ENCODE measurements around the gene FGF14. TPM values are rescaled to one million over a fixed set of nuclear protein-coding genes. Genes with fewer than 3 reads are reported as not detected.

The FGF14 gene
- total RNA-seq, 1 donor from 2014 or later, result 2.0 TPM

GRCh38 chr13:102367836-102368235, 34.0 kb downstream of the FGF14 start:
- no peak overlapping the region for H3K27ac ChIP-seq
- H3K36me3 ChIP-seq, result no peaks in the 10 kb centered on the region
- TF ChIP-seq CTCF (IDR thresholded peaks at IDR 0.05), result no peak
- no peaks in the 10 kb centered on the region for H3K4me1 ChIP-seq
- intact Hi-C loops (cut with DNase I), result no loop called here
- ATAC-seq (no peak), DNase-seq (no peak)
- no peaks in the 10 kb centered on the region for H3K27me3 ChIP-seq
- no peak overlapping the region for H3K4me3 ChIP-seq
- no peaks in the 10 kb centered on the region for H3K9me3 ChIP-seq

GRCh38 chr13:102361113-102361512, 40.7 kb downstream of the FGF14 start:
- Histone ChIP-seq H3K27ac (no peak overlapping the region), H3K9me3 (no peaks in the 10 kb centered on the region), H3K4me3 (no peak overlapping the region), H3K4me1 (no peaks in the 10 kb centered on the region), H3K27me3 (no peaks in the 10 kb centered on the region), H3K36me3 (no peaks in the 10 kb centered on the region)
- no peak for DNase-seq
- no peak for TF ChIP-seq CTCF (IDR thresholded peaks at IDR 0.05)
- ATAC-seq, result no peak
- intact Hi-C loops (cut with DNase I), result no loop called here

GRCh38 chr13:102359264-102359663, 42.6 kb downstream of the FGF14 start:
- DNase-seq, result no peak
- no peaks in the 10 kb centered on the region for H3K36me3 ChIP-seq
- intact Hi-C loops (cut with DNase I), result no loop called here
- H3K9me3 ChIP-seq, result no peaks in the 10 kb centered on the region
- H3K27me3 ChIP-seq, result no peaks in the 10 kb centered on the region
- no peak overlapping the region for H3K27ac ChIP-seq
- no peak for TF ChIP-seq CTCF (IDR thresholded peaks at IDR 0.05)
- ATAC-seq, result no peak
- H3K4me3 ChIP-seq, result no peak overlapping the region
- H3K4me1 ChIP-seq, result no peaks in the 10 kb centered on the region

GRCh38 chr13:102355251-102355650, 46.6 kb downstream of the FGF14 start:
- DNase-seq, result no peak

GRCh38 chr13:102354011-102354410, 47.8 kb downstream of the FGF14 start:
- intact Hi-C loops (cut with DNase I), result no loop called here
- Histone ChIP-seq H3K27me3 (no peaks in the 10 kb centered on the region), H3K4me1 (no peaks in the 10 kb centered on the region), H3K36me3 (no peaks in the 10 kb centered on the region), H3K4me3 (no peak overlapping the region), H3K9me3 (no peaks in the 10 kb centered on the region), H3K27ac (no peak overlapping the region)
- no peak for TF ChIP-seq CTCF (IDR thresholded peaks at IDR 0.05)
- no peak for DNase-seq
- ATAC-seq, result no peak

More at GRCh38 chr13:102355251-102355650, 46.6 kb downstream of the FGF14 start:
- ATAC-seq, result no peak
- no peaks in the 10 kb centered on the region for H3K9me3 ChIP-seq
- H3K27ac ChIP-seq, result no peak overlapping the region
- no peaks in the 10 kb centered on the region for H3K27me3 ChIP-seq
- no peak overlapping the region for H3K4me3 ChIP-seq
- no peaks in the 10 kb centered on the region for H3K4me1 ChIP-seq
- no peak for TF ChIP-seq CTCF (IDR thresholded peaks at IDR 0.05)
- H3K36me3 ChIP-seq, result no peaks in the 10 kb centered on the region
- intact Hi-C loops (cut with DNase I), result no loop called here

GRCh38 chr13:102351521-102351920, 50.3 kb downstream of the FGF14 start:
- DNase-seq (no peak), ATAC-seq (no peak)
- intact Hi-C loops (cut with DNase I), result no loop called here
- H3K4me1 ChIP-seq, result no peaks in the 10 kb centered on the region
- H3K36me3 ChIP-seq, result no peaks in the 10 kb centered on the region
- H3K9me3 ChIP-seq, result no peaks in the 10 kb centered on the region
- no peak overlapping the region for H3K4me3 ChIP-seq
- no peak overlapping the region for H3K27ac ChIP-seq
- no peaks in the 10 kb centered on the region for H3K27me3 ChIP-seq
- no peak for TF ChIP-seq CTCF (IDR thresholded peaks at IDR 0.05)
